HG02938 (cell line): ENCODE measurements around the gene HPD.

Experiments
- ATAC-seq: cut with Tn5 transposase; IDR thresholded peaks from one replicate; pipeline ENCODE4 v1.9.1; 2021; ENCODE audit warnings: mild to moderate bottlenecking, moderate library complexity; ENCODE audit not compliant: unreplicated experiment

The HPD gene

DNA sequence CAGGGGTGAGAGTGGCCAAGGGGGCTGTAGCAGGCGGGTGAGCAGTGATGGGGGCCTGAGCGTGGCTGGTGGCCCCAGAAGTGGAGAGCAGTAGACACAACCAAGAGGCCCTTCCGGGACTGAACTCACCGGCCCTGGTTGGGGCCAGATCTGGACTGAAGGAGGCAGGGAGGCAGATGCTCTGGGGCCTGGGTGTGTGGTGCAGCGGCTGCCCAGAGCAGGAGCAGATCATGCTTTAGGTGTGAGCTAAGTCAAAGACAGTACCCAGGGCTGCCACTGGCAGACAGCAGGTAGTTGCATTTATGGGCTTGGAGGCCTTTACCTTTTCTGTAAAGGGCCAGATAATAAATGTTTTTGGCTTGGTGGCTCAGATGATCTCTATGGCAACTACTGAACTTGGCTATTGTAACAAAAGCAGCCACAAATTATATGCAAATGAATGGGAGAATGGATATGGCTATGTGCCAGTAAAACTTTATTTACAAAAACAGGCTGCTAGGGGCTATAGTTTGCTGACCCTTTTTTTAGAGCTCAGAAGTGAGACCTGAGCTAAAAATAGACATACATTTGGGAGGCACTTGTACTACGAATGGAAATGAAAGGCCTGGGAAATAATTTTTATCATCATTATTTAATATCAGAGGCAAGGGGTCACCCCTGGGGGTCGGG is 29.3 kb downstream of the HPD start:
- no peak for ATAC-seq

DNA sequence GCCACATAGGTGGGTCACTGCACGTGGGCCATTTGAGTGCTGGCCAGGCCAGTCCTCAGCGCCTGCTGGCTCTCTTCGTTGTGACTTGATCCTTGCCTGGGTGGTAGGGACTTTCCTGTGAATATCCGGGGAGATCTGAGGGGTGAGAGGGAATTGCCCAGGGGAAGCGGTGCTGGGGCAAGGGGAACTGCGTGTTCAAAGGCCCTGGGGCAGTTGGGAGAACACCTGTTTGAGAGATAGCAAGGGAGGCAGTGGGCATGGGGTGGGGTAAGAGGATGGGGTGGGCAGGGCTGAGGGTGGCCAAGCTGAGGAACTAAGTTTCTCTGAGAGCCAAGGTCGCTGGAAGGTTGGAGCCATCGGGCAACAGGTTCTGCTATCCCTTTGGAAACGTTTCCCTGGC is 29.8 kb downstream of the HPD start:
- no peak for ATAC-seq

DNA sequence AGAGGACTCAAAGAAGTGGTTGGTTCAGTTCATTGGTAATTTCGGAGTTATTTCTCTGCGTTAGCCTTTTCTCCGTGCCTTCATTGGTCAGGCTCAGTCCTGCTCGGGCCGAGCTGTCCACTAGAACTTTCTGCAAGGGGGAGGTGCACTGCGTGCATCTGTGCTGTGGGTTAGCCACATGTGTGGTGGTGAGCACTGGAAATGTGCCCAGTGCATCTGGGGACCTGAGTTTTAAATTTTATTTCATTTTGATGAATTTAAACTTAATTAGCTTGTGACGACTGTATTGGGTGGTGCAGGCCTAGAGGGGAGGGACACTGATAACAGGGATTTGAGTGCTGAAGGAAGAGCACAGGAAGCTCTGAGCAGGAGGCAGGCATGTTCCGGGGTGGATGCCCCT is 30.4 kb downstream of the HPD start:
- no peak for ATAC-seq

DNA sequence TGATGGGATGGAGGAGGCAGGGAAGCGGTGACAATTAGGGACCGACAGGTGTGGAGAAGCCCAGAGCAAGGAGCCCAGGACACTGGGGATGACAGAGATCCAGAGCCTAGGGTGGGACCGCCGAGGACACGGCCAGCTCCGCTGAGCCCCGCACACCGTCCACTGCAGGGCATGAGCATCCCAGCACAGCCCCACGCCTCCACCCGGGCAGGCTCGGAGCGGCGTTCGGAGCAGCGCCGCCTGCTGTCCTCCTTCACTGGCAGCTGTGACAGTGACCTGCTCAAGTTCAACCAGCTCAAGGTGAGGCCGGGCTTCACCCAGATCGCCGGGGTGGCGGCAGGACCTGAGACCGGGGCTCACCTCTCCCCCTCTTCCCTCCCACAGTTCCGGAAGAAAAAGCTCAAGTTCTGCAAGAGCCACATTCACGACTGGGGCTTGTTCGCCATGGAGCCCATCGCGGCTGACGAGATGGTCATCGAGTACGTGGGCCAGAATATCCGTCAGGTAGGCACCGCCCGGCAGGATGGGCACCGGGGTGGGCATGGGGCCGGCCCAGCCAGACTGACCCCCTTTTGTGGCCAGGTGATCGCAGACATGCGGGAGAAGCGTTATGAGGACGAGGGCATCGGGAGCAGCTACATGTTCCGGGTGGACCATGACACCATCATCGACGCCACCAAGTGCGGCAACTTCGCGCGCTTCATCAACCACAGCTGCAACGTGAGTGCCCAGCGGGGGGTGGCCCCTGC is 31.1 kb downstream of the HPD start:
- no peak for ATAC-seq

DNA sequence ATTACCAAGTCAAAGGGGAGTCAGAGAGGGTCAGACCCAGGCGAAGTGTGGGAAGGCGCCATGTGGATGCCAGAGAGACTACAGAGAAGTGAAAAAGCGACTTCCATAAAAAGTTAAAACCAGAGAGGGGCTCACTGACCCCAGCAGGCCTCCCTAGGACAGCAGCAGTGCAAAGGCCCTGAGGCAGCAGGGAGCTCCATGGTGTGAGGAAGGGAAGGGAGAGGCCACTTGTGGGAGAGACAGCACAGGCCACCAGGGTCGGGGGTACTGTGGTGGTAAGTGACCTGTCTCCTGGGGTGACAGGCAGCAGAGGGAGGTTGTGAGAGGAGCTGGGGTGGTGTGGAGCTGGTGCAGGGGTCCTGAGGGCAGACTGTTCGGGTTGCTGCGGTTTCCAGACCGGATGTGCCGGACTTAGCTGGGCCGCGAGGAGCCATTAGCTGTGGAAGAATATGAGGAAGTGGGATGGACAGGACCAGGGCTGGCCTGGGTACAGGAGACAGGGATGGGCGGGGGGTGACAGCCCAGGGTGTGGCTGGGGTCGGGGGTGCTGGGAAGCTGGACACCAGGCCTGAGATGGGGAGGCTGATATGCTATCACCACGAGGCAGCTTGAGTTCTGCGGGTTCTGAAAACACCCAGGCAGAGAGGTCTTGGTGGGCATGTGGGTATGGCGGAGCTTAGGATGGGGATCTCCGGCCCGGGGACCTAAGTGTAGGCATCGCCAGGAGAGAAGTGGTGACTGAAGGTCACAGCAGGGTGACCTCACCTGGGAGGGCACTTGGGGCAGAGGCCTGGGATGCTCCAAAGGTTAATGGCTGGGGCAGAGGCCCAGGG is 32.1 kb downstream of the HPD start:
- ATAC-seq: no peak

DNA sequence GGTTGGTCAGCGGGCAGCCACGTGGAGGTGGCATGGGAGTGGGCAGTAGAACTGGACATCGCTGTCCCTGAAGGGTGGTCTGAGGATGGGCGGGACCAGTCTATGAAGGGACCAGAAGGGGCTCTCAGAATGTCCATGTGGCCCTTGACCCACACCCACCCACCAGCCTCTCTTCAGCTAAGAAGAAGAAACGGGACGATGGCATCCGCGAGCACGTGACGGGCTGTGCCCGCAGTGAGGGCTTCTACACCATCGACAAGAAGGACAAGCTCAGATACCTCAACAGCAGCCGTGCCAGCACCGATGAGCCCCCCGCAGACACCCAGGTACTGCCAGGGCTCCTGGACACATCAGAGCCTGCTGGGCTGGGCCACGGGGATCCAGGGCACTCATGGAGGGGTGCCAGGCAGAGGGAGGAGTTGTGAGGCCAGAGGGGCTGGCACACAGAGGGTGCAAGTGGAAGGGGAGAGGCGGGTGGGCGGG is 33.6 kb downstream of the HPD start:
- ATAC-seq: no peak

DNA sequence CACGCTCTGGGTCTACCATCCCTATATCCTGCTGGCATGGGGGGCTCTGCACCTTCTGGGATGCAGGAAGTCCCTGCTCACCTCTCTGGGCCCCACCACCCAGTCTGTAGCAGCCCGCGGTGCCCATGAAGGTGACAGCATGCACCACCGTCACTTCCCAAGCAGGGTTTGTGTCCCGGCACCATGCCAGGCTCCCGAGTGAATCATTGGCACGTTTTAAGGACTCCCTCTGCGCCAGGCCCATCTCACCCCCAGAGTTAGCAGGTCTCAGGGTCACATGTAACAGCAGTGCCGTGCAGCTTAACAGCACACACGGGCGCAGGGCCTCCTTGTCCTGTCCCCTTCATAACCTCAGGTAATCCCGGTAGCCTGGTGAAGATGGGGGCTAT is 34.9 kb downstream of the HPD start:
- ATAC-seq: no peak

DNA sequence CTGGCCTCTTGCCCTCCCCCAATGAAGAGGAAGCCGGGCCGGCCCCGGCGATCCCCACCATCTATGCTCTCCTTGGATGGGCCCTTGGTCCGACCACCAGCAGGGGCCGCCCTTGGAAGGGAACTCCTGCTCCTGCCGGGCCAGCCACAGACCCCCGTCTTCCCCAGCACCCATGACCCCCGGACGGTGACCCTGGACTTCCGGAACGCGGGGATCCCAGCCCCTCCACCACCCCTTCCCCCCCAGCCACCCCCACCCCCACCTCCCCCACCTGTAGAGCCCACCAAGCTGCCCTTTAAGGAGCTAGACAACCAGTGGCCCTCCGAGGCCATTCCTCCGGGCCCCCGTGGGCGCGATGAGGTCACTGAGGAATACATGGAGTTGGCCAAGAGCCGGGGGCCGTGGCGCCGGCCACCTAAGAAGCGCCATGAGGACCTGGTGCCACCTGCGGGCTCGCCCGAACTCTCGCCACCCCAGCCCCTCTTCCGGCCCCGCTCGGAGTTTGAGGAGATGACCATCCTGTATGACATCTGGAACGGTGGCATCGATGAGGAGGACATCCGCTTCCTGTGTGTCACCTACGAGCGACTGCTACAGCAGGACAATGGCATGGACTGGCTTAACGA is 35.4 kb downstream of the HPD start:
- ATAC-seq: no peak

DNA sequence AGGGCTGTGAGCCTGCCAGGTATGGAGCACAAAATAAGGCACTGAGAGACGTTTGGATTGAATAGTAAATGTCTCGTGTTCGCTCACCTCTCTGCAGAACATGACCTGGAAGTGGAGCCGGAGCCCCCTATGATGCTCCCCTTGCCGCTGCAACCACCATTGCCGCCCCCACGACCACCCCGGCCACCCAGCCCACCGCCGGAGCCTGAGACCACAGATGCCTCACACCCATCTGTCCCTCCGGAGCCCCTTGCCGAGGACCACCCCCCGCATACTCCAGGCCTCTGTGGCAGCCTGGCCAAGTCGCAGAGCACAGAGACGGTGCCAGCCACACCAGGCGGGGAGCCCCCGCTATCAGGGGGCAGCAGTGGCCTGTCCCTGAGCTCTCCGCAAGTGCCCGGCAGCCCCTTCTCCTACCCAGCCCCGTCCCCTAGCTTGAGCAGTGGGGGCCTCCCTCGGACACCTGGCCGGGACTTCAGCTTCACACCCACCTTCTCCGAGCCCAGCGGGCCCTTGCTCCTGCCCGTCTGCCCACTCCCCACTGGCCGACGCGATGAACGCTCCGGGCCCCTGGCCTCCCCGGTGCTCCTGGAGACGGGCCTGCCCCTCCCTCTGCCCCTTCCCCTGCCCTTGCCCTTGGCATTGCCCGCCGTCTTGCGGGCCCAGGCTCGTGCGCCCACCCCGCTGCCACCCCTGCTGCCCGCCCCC is 36.1 kb downstream of the HPD start:
- no peak for ATAC-seq

DNA sequence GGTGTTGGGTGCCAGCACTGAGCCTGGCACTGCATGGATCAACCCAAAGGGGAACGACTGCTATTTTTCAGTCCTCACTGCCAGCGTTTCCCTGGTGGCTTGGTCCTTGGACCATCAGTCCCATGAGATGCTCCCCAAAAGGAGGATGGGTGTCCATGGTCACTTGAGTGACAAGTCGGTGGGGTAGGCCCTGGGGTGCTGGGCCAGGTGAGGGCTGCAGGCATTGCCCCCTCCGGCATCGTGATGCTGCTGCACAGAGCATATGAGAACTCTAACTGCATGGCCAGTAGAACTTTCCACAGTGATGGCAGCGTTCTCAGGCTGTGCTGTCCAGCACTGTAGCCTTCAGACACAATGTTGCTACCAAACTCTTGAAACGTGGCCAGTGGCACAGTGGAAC is 38.6 kb downstream of the HPD start:
- no peak for ATAC-seq

DNA sequence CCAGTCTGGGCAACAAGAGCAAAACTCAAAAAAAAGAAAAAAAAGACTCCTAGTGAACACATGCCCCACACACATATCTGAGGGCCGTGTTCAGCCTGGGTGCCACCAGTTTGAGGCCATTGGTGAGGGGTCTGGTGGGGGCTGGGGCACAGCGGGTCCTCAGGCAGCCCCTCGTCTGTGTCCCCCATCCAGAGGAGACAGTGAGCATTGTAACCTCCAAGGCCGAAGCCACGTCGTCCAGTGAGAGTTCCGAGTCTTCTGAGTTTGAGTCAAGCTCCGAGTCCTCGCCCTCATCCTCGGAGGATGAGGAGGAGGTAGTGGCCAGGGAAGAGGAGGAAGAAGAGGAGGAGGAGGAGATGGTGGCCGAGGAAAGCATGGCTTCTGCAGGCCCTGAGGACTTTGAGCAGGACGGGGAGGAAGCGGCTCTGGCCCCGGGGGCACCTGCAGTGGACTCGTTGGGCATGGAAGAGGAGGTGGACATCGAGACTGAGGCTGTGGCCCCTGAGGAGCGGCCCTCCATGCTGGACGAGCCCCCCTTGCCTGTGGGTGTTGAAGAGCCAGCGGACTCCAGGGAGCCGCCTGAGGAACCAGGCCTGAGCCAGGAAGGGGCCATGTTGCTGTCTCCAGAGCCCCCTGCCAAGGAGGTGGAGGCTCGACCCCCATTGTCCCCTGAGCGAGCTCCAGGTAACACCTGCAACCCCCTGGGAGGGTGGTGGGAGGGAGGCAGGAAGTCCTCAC is 39.3 kb downstream of the HPD start:
- no peak for ATAC-seq

DNA sequence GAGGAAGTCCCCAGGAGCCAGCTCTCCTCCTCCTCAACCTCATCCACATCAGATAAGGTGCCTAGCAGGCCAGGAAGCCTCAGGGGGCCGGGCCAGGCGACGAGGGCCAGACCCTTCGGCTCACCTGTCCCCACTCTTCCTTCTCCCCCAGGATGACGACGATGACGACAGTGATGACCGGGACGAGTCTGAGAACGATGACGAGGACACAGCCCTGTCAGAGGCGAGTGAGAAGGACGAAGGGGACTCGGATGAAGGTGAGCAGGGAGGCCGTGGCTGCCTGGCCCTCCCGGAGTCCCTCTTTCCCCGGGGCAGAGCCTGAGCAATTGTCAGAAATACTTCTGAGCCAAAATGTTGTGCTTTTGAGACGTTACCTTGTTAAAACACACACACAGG is 41.0 kb downstream of the HPD start:
- ATAC-seq: no peak

DNA sequence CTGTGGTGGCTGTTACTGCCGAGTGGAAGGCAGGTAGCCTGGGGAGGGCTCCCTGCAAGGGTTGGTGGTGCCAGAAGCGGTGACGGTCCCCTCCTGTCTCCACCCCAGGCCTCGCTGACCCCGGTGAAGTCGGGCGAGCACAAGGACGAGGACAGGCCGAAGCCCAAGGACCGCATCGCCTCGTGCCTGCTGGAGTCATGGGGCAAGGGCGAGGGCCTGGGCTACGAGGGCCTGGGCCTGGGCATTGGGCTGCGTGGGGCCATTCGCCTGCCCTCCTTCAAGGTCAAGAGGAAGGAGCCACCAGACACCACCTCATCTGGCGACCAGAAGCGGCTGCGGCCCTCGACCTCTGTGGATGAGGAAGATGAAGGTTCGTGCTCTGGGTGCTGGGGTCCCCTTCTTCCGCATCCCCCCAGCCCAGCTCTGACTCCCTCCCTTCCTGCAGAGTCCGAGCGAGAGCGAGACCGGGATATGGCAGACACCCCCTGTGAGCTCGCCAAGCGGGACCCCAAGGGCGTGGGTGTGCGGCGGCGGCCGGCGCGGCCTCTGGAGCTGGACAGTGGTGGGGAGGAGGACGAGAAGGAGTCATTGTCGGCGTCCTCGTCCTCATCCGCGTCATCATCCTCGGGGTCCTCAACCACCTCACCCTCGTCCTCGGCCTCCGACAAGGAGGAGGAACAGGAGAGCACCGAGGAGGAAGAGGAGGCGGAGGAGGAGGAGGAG is 41.6 kb downstream of the HPD start:
- ATAC-seq: no peak

DNA sequence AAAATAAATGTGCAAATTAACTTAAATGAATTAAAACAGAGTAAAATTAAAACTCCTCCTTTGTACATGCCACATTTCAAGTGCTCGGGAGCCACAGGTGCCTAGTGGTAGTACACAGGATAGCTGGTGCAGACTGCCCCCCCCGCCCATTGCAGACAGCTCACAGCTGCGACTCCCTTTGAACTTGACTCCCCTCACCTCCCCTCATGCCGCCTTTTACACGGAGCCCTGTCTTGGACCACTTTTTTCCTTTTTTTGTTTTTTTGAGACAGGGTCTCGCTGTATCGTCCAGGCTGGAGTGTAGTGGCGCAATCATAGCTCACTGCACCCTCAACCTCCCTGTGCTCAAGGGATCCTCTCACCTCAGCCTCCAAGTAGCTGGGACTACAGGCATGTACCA is 43.4 kb downstream of the HPD start:
- no peak for ATAC-seq

DNA sequence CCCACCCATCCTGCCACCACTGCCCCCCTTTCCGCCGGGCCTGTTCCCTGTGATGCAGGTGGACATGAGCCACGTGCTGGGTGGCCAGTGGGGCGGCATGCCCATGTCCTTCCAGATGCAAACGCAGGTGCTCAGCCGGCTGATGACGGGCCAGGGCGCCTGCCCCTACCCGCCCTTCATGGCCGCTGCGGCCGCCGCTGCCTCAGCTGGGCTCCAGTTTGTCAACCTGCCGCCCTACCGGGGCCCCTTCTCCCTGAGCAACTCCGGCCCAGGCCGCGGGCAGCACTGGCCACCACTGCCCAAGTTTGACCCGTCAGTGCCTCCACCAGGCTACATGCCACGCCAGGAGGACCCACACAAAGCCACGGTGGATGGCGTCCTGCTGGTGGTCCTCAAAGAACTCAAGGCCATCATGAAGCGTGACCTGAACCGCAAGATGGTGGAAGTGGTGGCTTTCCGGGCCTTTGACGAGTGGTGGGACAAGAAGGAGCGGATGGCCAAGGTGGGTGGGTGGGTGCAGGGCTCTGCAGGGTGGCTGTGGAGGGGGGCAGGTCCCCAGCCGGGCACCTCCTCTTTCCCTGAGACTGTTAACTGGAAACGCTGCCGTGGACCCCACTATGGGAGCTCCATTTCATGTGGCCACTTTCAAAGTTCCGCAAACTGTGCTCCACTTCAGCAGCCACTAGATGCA is 44.1 kb downstream of the HPD start:
- ATAC-seq: no peak

DNA sequence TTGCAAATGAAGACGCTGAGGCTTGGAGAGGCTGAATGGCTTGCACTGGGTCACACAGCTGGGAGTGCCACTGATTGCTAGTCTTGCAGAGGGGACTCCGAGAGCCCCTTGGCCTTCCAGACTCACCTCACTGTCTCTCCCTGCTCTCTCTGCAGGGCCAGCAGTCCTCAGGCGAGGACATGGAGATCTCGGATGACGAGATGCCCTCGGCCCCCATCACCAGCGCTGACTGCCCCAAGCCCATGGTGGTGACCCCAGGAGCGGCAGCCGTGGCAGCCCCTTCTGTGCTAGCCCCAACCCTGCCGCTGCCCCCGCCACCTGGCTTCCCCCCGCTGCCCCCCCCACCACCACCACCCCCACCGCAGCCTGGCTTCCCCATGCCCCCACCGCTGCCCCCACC is 44.7 kb downstream of the HPD start:
- no peak for ATAC-seq

DNA sequence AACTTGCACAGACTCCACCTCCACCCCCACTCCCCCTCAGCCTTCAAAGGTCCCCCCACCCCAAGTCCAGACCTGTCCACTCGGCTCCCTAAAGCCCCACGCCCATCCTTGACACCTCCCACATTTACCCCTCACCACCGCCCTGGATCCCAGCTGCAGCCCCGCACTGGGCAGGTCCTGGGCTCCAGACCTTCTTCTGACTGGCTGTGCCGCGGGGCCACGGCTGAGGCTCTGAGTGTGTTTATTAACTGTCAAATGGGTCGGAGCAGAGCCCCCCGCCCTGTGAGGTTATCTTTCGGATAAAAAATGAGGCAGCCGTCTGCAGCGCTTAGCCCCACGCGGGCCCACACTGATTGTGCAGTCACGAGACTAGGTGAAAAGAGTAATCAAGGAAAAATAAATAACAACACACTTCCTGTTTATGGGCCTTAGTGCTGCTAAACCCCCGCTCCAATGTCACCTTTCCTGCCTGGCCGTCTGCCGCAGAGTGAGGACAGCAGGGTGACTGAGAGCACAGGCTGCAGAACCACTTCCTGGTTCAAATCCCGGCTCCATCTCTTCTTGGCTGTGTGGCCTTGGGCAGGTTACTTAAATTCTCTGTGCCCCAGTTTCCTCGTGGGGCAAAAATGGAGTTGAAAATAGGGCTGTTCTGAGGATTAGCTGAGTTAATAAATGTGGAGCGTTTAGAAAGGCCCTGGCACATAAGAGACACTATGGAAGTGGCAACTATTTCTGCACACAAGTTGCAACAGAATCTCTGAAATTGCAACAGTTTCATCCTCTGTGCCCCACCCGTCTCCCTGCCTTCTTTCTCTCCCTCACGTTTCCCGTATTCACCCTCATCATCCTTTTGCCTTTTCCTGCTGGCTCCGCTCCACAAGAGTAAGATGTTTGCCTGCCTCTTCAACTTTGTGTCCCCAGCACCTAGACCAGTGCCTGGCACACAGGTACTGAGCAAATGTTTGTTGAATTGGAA is 45.5 kb downstream of the HPD start:
- no peak for ATAC-seq
